ENCODE results near the gene WDR73.

The WDR73 gene

GRCh38 chr15:84669726-84670125 is 15.6 kb upstream of the WDR73 start:
- DNase-seq (ENCODE audit: low spot score), result no peak
- TF ChIP-seq CTCF (IDR thresholded peaks at IDR 0.05; ENCODE audit: extremely low read depth, insufficient read depth, missing control alignments), result no peak
- in situ Hi-C loops (cut with MboI; ENCODE audit: low pct_unique_long_range_greater_than_20kb, low sequenced_read_pairs, unreplicated experiment), result no loop called here

- DNase-seq (ENCODE audit: low spot score), result no peak
- no peak for TF ChIP-seq CTCF (IDR thresholded peaks at IDR 0.05; ENCODE audit: extremely low read depth, insufficient read depth, missing control alignments)
- in situ Hi-C loops (cut with MboI; ENCODE audit: low pct_unique_long_range_greater_than_20kb, low sequenced_read_pairs, unreplicated experiment), result no loop called here
These were observed 14.3 kb upstream of the WDR73 start for GRCh38 chr15:84668221-84668982.

DNA sequence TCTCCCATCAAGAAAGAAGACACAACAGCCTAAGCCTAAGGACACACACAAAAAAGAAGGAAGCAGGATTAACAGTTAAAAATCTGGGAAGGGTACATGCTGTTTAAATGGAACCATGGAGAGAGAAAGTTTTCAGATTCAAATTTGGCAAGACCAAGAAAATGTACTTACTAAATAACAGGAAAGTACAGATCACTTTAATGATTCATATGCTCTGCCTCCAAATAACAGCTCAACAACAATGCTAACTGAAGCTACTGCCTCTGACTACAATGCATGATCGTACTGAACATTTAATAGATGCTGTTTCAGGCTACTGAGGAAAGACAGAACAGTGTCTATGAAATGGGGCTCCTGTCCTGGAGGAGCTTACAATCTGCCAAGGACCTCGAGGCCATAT is 12.3 kb upstream of the WDR73 start:
- no peak for DNase-seq (ENCODE audit: low spot score)
- in situ Hi-C loops (cut with MboI; ENCODE audit: low pct_unique_long_range_greater_than_20kb, low sequenced_read_pairs, unreplicated experiment), result no loop called here
- no peak for TF ChIP-seq CTCF (IDR thresholded peaks at IDR 0.05; ENCODE audit: extremely low read depth, insufficient read depth, missing control alignments)

- in situ Hi-C loops (cut with MboI; ENCODE audit: low pct_unique_long_range_greater_than_20kb, low sequenced_read_pairs, unreplicated experiment), result no loop called here
- DNase-seq (ENCODE audit: low spot score), result no peak
- TF ChIP-seq CTCF (IDR thresholded peaks at IDR 0.05; ENCODE audit: extremely low read depth, insufficient read depth, missing control alignments), result no peak
These were observed 6.9 kb upstream of the WDR73 start for GRCh38 chr15:84661001-84661400.

- DNase-seq (ENCODE audit: low spot score), result no peak
- no peak for TF ChIP-seq CTCF (IDR thresholded peaks at IDR 0.05; ENCODE audit: extremely low read depth, insufficient read depth, missing control alignments)
- in situ Hi-C loops (cut with MboI; ENCODE audit: low pct_unique_long_range_greater_than_20kb, low sequenced_read_pairs, unreplicated experiment), result no loop called here
These were observed 6.1 kb upstream of the WDR73 start for GRCh38 chr15:84659904-84660781.

GRCh38 chr15:84658788-84659411 is 4.8 kb upstream of the WDR73 start:
- TF ChIP-seq CTCF (IDR thresholded peaks at IDR 0.05; ENCODE audit: extremely low read depth, insufficient read depth, missing control alignments), result no peak
- in situ Hi-C loops (cut with MboI; ENCODE audit: low pct_unique_long_range_greater_than_20kb, low sequenced_read_pairs, unreplicated experiment), result no loop called here
- no peak for DNase-seq (ENCODE audit: low spot score)

Measured in GM13977 (cell line).